HG02798 (cell line): Measurements from ENCODE around the gene EVC.

Experiments
- ATAC-seq: cut with Tn5 transposase; IDR thresholded peaks from one replicate; pipeline ENCODE4 v1.9.1; 2021; ENCODE audit warnings: mild to moderate bottlenecking; ENCODE audit not compliant: unreplicated experiment, poor library complexity

The EVC gene

GRCh38 chr4:5730436-5730835 lies 19.4 kb downstream of the EVC start:
- ATAC-seq = no peak

GRCh38 chr4:5730993-5731990 lies 20.3 kb downstream of the EVC start:
- no peak for ATAC-seq

GRCh38 chr4:5732158-5732557 lies 21.2 kb downstream of the EVC start:
- no peak for ATAC-seq

- ATAC-seq = no peak
These were observed 23.9 kb downstream of the EVC start for GRCh38 chr4:5734853-5735252.

- ATAC-seq = no peak
These were observed 24.5 kb downstream of the EVC start for GRCh38 chr4:5735463-5735862.

- ATAC-seq = no peak
These were observed 27.1 kb downstream of the EVC start for GRCh38 chr4:5738061-5738460.

- ATAC-seq = no peak
These were observed 31.4 kb downstream of the EVC start for GRCh38 chr4:5742388-5742787.

GRCh38 chr4:5742968-5743367 lies 32.0 kb downstream of the EVC start:
- no peak for ATAC-seq

GRCh38 chr4:5746250-5746649 lies 35.2 kb downstream of the EVC start:
- ATAC-seq = no peak

- no peak for ATAC-seq
These were observed 36.1 kb downstream of the EVC start for GRCh38 chr4:5746829-5747737.

GRCh38 chr4:5747738-5748375 lies 36.9 kb downstream of the EVC start:
- no peak for ATAC-seq

GRCh38 chr4:5749568-5749967 lies 38.6 kb downstream of the EVC start:
- ATAC-seq = no peak

GRCh38 chr4:5750052-5750945 lies 39.3 kb downstream of the EVC start:
- no peak for ATAC-seq

GRCh38 chr4:5750946-5751665 lies 40.1 kb downstream of the EVC start:
- no peak for ATAC-seq

GRCh38 chr4:5751666-5752375 lies 40.8 kb downstream of the EVC start:
- no peak for ATAC-seq

GRCh38 chr4:5752376-5753184 lies 41.6 kb downstream of the EVC start:
- no peak for ATAC-seq

GRCh38 chr4:5753366-5753765 lies 42.4 kb downstream of the EVC start:
- no peak for ATAC-seq
